ENCODE data around the gene SUN5.

DNA sequence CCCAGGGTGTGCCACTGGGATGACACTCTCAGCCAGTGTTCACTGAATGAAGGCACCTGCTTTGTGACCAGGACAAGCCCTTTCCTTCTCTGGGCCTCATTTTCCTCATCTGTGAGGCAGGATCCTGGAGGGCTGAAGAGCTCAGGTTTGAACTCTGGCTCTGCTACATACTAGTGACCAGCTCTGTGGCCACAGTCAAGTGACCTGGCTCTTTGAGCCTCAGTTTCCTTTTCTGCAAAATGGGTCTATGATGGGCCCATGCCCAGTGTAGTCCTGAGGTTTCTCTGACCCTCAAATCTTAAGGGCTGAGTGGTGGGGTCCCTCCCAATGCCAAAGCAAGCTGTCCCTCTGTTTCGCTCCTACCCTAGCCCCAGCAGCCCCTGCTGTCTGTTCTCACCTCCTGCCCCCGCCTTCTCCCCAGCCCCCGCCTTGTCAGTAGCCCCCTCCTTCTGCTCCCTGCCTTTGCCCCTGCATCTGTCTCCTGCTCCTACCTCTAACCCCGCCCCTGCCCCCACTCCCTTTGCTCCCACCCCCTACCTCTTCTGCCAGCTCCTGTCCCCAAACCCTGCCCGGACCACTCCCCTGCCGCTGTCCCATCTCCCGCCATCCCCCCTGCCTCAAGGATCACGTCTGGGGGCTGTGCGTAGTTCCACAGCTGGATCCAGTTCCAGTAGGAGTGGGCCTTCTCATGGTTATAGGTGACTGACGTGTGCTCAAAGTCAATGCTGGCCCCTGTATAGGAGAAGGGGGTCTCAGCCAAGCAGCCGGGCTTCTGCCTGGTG is 17.0 kb downstream of the SUN5 start:
- TF ChIP-seq GATA2 (IDR thresholded peaks at IDR 0.05; ENCODE audit: low read depth, low read length) (no peak), GATA3 (IDR thresholded peaks at IDR 0.05; ENCODE audit: low read depth, low read length) (no peak)

Data from SH-SY5Y (cell line).